Measurements from ENCODE around the gene TAS2R42. TPM values are rescaled to one million over a fixed set of nuclear protein-coding genes. Genes with fewer than 3 reads are reported as not detected.
A peak's percentile ranks its signal among the peaks of the same experiment; 100 is the strongest.

The TAS2R42 gene
- polyA plus RNA-seq, 1 donor from 2014 or later: not detected

DNA sequence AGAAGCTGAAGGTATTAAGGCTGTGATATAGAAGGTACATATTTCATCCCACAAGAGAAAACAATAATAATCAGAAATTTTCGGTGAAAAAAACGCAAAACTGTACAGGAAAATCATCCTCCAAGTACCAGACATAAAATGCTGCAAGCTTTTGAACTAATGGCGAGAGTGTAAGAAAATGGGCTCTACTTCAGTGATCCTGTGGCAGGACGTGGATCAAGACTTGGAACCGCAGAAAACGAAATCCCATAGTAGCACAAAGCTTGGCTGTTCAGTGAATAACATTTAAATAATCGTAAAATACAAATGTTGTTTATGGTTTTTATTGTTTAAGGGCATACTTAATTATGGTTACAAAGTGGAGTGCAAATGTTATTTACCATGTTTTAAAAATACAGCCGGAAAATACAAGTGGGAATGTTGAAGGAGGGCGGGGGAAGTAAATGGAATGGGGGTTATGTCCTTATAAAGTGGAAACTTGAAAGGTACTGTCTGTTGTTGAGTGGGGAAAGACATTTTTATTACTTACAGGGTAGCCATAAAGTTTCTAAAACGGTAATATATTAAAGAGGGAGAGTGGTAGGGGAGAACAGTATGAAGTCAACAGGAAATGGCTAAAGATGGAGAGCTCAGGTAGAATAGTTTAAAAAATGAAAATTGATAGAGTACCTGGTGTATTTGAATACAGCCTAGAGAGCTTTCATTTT, 14.6 kb downstream of the TAS2R42 start:
- peak overlapping the region; percentile 85 for H3K4me2 ChIP-seq (ENCODE audit: low read length)
- no peaks in the 10 kb centered on the region for H3K36me3 ChIP-seq (ENCODE audit: insufficient read depth, low read length)
- peak overlapping the region; percentile 78 for H3K9ac ChIP-seq (ENCODE audit: low read length)
- H4K20me1 ChIP-seq (ENCODE audit: insufficient read depth): no peaks in the 10 kb centered on the region
- peak overlapping the region; percentile 70 for H3K4me3 ChIP-seq (ENCODE audit: low read length)
- H3K9me2 ChIP-seq (ENCODE audit: insufficient read depth, low read length): no peaks in the 10 kb centered on the region
- no peaks in the 10 kb centered on the region for H3K9me3 ChIP-seq (ENCODE audit: low read length)
- TF ChIP-seq EZH2 (IDR thresholded peaks at IDR 0.05; ENCODE audit: borderline replicate concordance, insufficient read depth, low read length, poor library complexity, severe bottlenecking): no peak
- TF ChIP-seq POLR2AphosphoS5 (IDR thresholded peaks at IDR 0.05): peak; percentile 9
- no peaks in the 10 kb centered on the region for H3F3A ChIP-seq (ENCODE audit: insufficient read depth, low read length, poor library complexity, severe bottlenecking)
- H3K79me2 ChIP-seq (replicated peaks; ENCODE audit: insufficient read depth, low read length): peaks cover 65% of the 10 kb centered on the region
- H3K27me3 ChIP-seq (ENCODE audit: insufficient read depth, low read depth, low read length): no peaks in the 10 kb centered on the region
- H3K27ac ChIP-seq (ENCODE audit: low read length): peak overlapping the region; percentile 92
- H2AFZ ChIP-seq (ENCODE audit: low read depth, low read length): peak overlapping the region; percentile 84

DNA sequence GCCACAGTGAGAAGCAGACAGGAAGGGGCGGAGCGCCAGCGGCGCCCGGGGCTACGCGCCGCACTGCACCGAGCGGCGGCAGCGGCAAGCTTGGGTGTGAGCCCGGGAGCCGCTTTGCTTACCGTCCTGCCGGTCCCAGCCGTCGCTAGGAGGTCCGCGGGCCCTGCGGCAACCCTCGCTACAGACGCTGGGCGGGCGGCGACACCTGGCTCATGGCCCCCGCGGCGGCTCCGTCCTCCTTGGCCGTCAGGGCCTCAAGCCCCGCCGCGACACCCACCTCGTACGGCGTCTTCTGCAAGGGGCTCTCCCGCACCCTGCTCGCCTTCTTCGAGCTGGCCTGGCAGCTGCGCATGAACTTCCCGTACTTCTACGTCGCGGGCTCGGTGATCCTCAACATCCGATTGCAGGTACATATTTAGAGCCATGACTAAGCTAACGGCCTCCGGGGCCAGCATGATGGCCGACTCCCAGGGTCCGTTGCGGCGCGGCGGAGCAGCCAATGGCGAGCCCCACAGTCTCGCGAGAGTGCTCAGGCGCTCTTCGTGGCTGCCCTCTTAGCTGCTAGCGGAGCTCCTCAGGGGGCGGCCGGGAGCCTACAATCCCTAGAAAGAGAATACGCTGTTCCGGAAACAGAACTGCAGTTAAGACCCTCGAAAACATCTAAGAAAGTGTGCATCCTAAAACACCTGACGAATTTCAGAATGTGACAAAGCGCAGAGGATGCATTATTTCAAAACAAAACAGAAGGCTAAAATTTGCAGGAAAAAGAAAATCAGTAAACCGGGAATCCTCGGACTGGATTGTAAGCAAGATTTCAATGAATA, 15.4 kb downstream of the TAS2R42 start, which contains the start of gene SMIM10L1:
Gene SMIM10L1 (plus strand): TSS at position 50 of the 824 bp plus-strand sequence. CDS start 163 bp downstream, at position 213.
- H3K9me3 ChIP-seq (ENCODE audit: low read length): no peaks in the 10 kb centered on the region
- peaks cover 73% of the 10 kb centered on the region for H3K79me2 ChIP-seq (replicated peaks; ENCODE audit: insufficient read depth, low read length)
- peak within 1 kb of the TSS; percentile 84 for H2AFZ ChIP-seq (ENCODE audit: low read depth, low read length)
- no peaks in the 10 kb centered on the region for H3K9me2 ChIP-seq (ENCODE audit: insufficient read depth, low read length)
- no peaks in the 10 kb centered on the region for H3K27me3 ChIP-seq (ENCODE audit: insufficient read depth, low read depth, low read length)
- peak within 1 kb of the TSS; percentile 97 for H3K4me2 ChIP-seq (ENCODE audit: low read length)
- no peaks in the 10 kb centered on the region for H3K36me3 ChIP-seq (ENCODE audit: insufficient read depth, low read length)
- no peaks in the 10 kb centered on the region for H4K20me1 ChIP-seq (ENCODE audit: insufficient read depth)
- H3K9ac ChIP-seq (ENCODE audit: low read length): peak within 1 kb of the TSS; percentile 78
- peak within 1 kb of the TSS; percentile 92 for H3K27ac ChIP-seq (ENCODE audit: low read length)
- H3F3A ChIP-seq (ENCODE audit: insufficient read depth, low read length, poor library complexity, severe bottlenecking): no peaks in the 10 kb centered on the region
- peak; percentile 70 for TF ChIP-seq MXI1 (conservative IDR thresholded peaks at IDR 0.05; ENCODE audit: poor library complexity, severe bottlenecking)
- TF ChIP-seq, protein P1, sequence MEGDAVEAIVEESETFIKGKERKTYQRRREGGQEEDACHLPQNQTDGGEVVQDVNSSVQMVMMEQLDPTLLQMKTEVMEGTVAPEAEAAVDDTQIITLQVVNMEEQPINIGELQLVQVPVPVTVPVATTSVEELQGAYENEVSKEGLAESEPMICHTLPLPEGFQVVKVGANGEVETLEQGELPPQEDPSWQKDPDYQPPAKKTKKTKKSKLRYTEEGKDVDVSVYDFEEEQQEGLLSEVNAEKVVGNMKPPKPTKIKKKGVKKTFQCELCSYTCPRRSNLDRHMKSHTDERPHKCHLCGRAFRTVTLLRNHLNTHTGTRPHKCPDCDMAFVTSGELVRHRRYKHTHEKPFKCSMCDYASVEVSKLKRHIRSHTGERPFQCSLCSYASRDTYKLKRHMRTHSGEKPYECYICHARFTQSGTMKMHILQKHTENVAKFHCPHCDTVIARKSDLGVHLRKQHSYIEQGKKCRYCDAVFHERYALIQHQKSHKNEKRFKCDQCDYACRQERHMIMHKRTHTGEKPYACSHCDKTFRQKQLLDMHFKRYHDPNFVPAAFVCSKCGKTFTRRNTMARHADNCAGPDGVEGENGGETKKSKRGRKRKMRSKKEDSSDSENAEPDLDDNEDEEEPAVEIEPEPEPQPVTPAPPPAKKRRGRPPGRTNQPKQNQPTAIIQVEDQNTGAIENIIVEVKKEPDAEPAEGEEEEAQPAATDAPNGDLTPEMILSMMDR (IDR thresholded peaks at IDR 0.05; ENCODE audit: poor library complexity, severe bottlenecking): peak; percentile 51
- peak; percentile 88 for TF ChIP-seq POLR2AphosphoS5 (IDR thresholded peaks at IDR 0.05)
- TF ChIP-seq RAD21 (conservative IDR thresholded peaks at IDR 0.05): no peak
- TF ChIP-seq SMC3 (conservative IDR thresholded peaks at IDR 0.05; ENCODE audit: poor library complexity): peak; percentile 8
- TF ChIP-seq TAF1 (IDR thresholded peaks at IDR 0.05; ENCODE audit: low read depth): peak; percentile 89
- TF ChIP-seq, protein P2, sequence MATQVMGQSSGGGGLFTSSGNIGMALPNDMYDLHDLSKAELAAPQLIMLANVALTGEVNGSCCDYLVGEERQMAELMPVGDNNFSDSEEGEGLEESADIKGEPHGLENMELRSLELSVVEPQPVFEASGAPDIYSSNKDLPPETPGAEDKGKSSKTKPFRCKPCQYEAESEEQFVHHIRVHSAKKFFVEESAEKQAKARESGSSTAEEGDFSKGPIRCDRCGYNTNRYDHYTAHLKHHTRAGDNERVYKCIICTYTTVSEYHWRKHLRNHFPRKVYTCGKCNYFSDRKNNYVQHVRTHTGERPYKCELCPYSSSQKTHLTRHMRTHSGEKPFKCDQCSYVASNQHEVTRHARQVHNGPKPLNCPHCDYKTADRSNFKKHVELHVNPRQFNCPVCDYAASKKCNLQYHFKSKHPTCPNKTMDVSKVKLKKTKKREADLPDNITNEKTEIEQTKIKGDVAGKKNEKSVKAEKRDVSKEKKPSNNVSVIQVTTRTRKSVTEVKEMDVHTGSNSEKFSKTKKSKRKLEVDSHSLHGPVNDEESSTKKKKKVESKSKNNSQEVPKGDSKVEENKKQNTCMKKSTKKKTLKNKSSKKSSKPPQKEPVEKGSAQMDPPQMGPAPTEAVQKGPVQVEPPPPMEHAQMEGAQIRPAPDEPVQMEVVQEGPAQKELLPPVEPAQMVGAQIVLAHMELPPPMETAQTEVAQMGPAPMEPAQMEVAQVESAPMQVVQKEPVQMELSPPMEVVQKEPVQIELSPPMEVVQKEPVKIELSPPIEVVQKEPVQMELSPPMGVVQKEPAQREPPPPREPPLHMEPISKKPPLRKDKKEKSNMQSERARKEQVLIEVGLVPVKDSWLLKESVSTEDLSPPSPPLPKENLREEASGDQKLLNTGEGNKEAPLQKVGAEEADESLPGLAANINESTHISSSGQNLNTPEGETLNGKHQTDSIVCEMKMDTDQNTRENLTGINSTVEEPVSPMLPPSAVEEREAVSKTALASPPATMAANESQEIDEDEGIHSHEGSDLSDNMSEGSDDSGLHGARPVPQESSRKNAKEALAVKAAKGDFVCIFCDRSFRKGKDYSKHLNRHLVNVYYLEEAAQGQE (IDR thresholded peaks at IDR 0.05; ENCODE audit: borderline replicate concordance): peak; percentile 80
- TF ChIP-seq EP300 (conservative IDR thresholded peaks at IDR 0.05; ENCODE audit: poor library complexity, severe bottlenecking): peak; percentile 58
- TF ChIP-seq EZH2 (IDR thresholded peaks at IDR 0.05; ENCODE audit: borderline replicate concordance, insufficient read depth, low read length, poor library complexity, severe bottlenecking): no peak
- peak within 1 kb of the TSS; percentile 70 for H3K4me3 ChIP-seq (ENCODE audit: low read length)

Data from neural cell (in vitro differentiated cells).